Measurements from ENCODE around the gene MT1B.

GRCh38 chr16:56608876-56609462 lies 42.7 kb upstream of the MT1B start:
- TF ChIP-seq, protein P1, sequence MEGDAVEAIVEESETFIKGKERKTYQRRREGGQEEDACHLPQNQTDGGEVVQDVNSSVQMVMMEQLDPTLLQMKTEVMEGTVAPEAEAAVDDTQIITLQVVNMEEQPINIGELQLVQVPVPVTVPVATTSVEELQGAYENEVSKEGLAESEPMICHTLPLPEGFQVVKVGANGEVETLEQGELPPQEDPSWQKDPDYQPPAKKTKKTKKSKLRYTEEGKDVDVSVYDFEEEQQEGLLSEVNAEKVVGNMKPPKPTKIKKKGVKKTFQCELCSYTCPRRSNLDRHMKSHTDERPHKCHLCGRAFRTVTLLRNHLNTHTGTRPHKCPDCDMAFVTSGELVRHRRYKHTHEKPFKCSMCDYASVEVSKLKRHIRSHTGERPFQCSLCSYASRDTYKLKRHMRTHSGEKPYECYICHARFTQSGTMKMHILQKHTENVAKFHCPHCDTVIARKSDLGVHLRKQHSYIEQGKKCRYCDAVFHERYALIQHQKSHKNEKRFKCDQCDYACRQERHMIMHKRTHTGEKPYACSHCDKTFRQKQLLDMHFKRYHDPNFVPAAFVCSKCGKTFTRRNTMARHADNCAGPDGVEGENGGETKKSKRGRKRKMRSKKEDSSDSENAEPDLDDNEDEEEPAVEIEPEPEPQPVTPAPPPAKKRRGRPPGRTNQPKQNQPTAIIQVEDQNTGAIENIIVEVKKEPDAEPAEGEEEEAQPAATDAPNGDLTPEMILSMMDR (IDR thresholded peaks at IDR 0.05; ENCODE audit: low read length): no peak
- TF ChIP-seq EZH2 (IDR thresholded peaks at IDR 0.05; ENCODE audit: borderline replicate concordance, low read length): no peak
